NK-92 treated with Interleukin-12 subunit alpha and Interleukin-12 subunit beta, amount 100 ng/mL, for 24 hours (cell line): ENCODE measurements around the gene ATF7.

ENCODE experiments used
- DNase-seq: peaks from one replicate; lab custom pipeline; 2025; lab: John Stamatoyannopoulos, UW

ATF7 gene

GRCh38 chr12:53524476-53524875 is 101.7 kb downstream of the ATF7 start:
- no peak for DNase-seq

GRCh38 chr12:53523131-53523530 is 103.1 kb downstream of the ATF7 start:
- no peak for DNase-seq

DNA sequence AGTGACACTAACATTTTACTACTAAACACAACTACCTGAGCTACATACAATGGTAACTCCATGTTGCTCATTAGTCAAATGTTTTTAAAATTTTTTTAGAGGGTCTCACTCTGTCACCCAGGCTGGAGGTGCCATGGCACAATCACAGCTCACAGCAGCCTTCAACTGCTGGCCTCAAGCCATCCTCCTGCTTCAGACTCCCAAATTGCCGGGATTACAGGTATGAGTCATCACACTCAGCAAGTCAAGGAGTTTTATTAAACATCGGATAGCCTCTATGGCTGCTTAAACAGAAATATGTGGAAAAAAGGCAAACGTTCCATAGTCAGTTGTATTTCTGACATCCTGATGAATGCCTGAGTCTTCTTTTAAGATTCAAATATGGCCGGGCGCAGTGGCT is 107.8 kb downstream of the ATF7 start:
- no peak for DNase-seq

DNA sequence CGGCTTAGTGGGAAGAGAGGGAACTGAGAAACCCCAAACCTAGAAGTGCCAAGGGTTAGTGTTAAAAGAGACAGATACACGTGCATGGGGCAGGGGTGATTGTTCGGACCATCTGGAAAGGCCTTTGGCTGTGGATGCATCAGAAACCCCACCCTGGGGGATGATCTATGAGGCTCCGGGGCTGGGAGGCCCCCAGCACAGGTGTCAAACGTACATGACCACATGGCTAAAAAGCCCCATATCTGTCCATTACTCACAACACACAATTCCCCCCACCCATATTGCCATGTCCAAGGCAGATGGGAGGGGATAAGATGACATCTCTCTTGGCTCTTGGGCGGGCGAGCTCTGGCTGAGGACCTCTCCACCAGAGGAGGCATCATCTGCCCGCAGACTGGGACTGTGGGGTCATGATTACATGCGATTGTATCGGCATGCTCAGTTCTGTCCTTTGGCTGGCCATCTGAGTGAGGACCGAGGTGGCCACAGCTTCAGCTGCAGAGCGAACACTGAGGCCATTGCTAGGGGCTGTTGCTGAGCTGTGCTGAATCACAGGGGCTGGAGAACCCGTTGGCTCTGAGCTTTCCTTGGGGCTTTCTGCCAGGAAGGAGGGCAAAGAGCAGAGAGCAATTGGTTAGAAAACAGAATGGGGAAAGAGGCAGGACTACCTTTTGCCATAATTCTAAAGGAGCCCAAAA is 109.3 kb downstream of the ATF7 start:
- no peak for DNase-seq

- DNase-seq = no peak
These were observed 110.9 kb downstream of the ATF7 start for GRCh38 chr12:53515291-53515680.

DNA sequence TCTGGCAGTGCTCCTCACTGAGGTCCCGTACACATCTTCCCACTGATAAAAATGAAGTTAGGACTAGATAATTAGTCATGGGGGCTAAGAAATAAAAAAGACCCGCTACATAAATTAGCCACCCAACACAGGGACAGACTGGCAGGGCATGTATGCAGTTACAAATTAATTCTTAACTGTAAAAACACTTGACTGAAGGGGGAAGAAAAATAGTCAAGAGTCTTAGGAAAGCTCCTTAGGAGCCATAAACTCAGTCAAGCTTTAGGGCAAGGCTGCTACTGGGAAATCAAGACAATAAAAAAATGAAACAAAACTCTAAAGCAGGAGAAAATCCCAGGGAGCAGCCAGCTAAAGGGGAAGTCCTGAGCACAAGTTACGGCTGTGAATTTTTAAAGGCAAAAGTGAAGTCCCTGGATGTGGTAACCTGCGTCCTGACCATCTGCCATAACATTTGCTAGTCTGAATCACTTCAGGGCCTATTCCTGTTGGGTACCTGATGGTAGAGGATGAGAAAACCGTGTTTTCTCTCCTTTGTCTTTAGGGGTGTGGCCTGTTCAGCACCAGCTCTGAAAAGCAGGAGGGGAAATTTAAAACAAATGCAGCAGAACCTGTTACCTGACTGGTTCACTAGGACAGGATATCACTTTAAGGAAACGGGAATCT is 111.4 kb downstream of the ATF7 start:
- DNase-seq = no peak

DNA sequence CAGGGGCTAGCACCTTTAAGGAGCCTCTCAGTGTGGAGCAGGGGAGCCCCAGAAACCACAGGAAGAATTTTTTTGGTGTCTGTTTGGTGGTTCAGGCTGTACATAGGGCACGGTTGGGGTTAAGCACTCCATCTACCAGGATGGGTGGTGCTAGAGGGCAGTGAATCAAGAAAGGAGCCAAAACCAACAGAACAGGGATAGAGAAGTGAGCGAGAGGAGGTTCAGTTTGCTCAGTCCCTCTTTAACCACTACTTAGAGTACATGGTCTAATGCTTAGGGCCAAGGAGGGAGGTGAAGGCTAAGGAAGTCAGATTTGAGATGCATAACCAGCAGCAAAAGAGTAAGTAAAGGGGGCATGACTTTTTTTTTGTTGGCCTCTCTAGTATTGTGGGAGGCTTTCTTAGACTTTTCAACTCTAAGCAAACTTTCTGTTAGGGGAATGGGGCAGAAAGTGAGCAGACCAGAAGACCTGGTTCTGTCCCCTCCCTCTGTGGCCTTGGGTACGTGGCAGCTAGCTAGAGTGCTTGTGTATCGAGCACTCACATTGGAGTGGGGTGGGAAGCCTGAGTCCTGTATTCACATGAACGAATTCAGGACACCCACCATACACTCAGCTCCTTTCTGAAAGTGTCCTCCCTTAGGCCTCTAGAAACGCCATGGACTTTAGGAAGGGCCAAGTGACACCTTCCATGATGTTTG is 112.3 kb downstream of the ATF7 start:
- DNase-seq = no peak

GRCh38 chr12:53510181-53510812 is 115.9 kb downstream of the ATF7 start:
- DNase-seq = no peak

DNA sequence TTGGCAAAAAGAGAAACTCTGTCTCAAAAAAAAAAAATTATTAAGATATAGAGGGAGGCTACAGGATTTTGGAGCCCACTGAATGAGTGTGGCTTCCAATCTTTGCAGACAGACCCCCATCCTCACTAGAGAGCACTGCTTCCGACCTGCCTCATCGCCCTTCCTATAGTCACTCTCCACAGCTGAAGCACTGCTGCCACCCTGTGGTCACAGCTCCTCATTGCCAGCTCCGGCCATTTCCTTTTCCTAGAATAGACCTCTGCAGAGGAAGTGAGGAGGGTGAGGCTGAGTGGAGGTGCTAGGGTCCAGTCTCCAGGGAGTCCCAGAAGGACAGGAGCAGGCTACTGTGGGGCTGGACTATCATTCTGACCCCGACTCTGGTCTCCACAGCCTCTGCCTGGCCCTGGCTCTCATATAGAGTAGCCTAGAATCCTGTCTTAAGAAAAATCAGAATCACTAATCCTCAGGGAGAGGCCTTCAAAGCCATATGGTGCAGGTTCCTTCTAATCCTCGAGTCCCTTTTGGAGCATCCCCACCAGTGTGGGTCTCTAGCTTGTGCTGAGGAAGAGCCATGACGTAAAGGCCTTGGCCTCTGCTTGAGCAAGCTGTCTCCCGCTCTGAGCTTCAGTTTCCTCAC is 117.5 kb downstream of the ATF7 start:
- peak; percentile 64 for DNase-seq

GRCh38 chr12:53507603-53507885 is 118.6 kb downstream of the ATF7 start:
- DNase-seq = no peak

DNA sequence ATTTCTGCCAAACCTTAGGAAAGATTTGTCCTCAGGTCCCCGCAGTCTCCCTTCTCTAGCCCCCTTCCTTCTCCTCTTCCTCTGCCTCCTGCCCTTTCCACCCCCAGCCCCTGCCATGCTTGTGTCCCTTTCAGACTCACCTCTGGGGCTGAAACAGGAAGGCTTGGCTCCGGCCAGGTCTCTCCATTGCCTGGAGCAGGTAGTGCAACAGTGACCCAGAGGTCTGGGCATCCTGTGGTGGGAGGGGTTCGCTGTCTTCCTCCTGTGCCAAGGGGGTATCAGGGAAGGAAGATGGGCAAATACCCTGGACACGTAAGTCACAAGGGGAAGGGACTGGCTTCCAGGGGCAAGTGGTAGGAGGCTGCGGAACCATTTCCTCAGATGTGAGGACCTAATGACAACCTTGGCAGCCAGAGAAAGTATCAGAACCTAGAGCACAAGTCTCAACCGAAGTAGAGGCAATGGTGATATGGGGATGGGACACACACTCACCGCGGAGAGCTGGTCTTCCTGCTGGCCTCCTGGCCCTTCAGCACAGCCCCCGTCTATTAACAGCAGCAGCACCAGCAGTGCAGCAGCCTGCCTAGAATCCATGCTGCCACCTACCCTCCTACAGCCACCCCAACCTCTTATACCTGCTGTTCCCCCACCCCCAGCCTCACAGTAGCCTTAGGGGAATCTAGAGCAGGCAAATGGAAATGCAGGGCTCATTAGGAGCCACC is 119.1 kb downstream of the ATF7 start, which contains the start of gene NPFF:
TSS of gene NPFF (minus strand) at position 604 of the 722 bp plus-strand sequence. CDS start at position 594, 10 bp downstream.
- DNase-seq = no peak

GRCh38 chr12:53506450-53506785 is 119.8 kb downstream of the ATF7 start:
- DNase-seq = no peak

GRCh38 chr12:53505555-53506449 is 120.4 kb downstream of the ATF7 start:
- DNase-seq = no peak

DNA sequence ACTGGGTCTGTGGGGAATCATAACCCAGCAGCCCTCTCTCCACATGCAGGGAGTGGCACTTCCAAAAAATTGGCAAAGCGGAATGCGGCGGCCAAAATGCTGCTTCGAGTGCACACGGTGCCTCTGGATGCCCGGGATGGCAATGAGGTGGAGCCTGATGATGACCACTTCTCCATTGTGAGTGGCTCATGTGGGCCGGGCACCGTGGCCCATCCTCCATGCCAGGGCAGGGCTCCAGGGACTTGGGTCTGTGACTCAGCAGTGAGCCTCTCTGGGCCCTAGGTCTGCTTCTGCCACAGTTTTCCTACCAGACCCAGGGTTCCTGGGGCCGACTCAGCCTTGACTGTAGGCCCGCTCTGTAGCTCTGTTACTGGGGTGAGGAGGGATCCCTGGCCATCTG is 121.1 kb downstream of the ATF7 start:
- no peak for DNase-seq

DNA sequence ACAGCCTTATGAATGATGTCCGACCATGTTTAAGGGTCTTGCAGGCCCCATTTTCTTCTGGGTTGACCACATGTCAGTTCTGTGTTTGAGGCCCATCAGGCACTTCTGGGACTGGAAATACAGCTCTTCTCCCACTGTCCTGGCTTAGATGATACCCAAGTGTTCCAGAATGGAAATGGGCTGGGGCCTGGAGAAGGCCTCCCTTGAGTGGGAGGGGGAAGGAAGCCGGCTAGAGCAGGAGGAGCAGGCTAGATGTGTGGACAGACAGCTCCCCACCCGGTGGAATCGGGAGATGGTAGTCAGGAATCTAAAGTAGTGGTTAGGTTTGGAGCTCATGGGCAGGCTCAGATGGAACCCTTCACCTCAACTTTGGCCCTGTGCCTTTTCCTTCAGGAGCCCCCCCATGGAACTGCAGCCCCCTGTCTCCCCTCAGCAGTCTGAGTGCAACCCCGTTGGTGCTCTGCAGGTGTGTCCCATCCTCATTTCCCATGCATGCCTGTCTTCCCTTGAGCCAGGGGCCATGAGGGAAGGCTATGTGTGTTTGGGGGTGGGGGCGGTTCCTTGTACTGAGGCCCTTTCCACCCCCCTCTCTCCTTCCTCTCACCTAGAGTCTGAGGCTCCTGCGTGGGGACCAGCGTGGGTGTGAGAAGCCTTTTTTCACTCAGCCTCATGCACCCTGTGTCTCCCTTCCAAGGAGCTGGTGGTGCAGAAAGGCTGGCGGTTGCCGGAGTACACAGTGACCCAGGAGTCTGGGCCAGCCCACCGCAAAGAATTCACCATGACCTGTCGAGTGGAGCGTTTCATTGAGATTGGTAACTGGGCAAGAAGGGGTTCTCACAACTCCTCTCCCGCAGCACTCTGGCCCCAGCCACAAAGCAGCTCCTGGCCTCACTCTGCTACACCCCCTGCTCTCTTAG is 121.9 kb downstream of the ATF7 start:
- no peak for DNase-seq

- no peak for DNase-seq
These were observed 123.0 kb downstream of the ATF7 start for GRCh38 chr12:53502983-53503728.

DNA sequence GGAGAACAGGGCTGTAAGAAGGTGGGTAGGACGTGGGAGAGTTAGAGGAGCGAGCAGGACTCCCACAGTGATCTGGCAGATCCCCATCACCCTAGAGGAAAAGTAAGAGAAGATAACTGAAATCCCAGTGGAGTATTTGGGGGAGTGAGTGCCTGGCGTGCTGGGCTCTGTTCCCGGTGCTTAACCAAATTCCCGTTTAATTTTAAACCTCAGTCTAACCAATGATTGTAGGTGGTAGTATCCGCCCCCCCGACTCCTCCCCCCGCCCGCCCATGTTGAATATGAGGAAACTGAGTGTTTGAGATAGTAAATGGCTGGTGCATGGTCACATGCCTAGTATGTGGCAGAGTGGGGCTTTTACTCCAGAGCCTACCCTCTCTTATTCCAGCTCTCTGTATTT is 123.9 kb downstream of the ATF7 start:
- DNase-seq = no peak

GRCh38 chr12:53501615-53502181 is 124.5 kb downstream of the ATF7 start:
- no peak for DNase-seq
